ENCODE data around the gene GAB2.

The GAB2 gene

DNA sequence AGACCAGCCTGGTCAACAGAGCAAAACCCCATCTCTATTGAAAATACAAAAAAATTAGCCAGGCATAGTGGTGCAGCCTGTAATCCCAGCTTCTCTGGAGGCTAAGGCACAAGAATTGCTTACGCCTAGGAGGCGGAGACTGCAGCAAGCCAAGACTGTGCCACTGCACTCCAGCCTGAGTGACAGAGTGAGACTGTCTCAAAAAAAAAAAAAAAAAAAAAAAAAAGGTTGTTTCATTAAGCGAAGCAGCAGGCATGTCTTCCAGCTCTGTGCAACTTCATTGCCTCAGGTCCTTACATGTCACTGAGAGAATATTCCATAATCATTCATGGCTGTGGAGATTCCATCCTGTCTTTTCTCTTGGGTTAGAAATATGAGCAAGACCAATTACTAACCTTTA is 16.9 kb downstream of the GAB2 start:
- no peak for DNase-seq (ENCODE audit: low read depth in 2 of 2)

DNA sequence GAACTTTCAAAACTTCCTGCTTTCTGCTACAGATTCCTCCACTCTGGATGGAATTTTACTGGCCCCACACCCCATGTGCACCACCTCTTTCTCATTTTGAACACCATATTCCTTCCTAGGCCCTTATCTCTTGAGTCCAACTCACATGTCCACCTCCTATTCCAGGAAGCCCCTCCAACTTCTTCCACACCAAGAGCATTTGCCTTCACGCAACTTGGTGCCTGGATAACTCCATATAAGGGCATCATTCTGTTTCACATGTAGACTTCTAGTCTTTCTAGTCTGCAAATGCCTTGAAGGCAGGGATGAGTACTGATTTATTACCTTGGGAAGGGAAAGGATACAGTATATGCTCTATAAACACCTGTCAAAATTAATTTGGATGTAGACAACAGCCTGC is 17.5 kb downstream of the GAB2 start:
- no peak for DNase-seq (ENCODE audit: low read depth in 2 of 2)

DNA sequence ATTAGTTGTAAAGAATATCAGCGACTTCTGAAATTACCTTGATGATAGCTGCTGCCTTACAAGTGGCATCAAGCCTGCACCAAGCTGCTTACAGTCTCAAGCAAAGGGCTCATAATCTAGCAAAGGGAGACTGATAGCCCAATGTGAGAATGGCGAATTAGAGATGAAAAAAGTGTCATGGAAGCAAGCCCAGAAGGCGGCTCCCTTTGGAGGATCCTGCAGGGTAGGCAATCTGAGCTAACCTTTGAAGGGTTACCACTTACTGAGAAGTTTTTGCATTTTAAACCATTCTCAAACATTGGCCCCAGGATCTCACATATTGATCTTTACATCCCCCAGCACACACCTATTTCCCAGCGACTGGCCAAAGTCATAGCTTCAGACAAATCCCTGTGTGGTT is 18.5 kb downstream of the GAB2 start:
- DNase-seq (ENCODE audit: low read depth in 2 of 2) = no peak

DNA sequence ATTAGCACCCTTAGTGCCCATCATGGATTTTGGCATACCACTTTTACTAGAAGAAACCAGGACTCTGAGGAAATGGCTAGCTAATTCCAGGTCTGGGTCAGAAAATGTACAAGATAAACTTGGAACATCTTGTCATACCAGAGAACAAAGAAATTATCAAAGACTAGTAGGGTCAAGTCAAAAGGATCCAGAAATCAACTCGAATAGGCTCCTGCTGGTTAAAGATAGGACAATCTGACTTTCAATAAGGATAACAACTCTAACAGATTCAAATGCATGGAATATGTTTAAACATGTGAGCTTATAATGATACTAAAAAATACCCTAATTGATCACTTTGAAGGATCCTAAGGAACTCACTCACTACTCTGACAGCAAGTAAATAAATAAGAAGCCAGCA is 18.9 kb downstream of the GAB2 start:
- DNase-seq (ENCODE audit: low read depth in 2 of 2) = no peak

DNA sequence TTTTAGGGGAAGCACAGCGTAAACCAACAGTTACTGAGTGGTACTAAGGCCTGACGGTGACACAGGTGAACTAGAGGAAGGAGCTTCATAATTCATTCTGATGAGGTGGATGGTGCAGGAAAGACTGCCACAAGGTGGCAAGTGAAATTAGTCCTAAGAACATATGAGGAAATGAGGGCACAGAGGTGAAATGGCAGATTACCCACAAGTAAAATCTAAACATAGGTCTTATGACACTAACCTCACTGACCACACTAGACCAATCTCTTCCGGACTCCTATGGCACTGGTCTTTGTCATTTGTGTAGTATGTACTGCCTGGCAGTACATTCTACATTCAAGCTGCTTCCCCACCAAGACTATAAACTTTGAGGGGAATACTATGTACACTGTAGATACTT is 20.2 kb downstream of the GAB2 start:
- DNase-seq (ENCODE audit: low read depth in 2 of 2) = no peak

DNA sequence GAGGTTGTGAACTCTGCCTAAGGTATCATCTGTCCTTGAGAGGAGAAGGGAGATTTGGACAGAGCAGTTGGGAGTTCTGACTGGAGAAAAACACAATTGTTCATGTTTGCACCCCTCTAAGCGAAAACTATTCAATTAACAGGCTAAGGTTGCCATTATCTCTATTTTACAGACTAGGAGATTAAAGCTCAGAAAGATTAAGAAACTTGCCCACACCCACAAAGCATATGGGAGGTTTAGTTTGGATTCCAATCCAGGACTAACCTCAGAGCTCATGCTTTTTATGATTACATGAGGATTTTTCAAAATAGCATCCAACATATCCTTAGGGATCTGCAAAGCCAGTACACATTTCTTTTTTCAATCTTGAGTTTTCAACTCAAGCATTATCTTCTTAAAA is 22.0 kb downstream of the GAB2 start:
- DNase-seq (ENCODE audit: low read depth in 2 of 2) = no peak

DNA sequence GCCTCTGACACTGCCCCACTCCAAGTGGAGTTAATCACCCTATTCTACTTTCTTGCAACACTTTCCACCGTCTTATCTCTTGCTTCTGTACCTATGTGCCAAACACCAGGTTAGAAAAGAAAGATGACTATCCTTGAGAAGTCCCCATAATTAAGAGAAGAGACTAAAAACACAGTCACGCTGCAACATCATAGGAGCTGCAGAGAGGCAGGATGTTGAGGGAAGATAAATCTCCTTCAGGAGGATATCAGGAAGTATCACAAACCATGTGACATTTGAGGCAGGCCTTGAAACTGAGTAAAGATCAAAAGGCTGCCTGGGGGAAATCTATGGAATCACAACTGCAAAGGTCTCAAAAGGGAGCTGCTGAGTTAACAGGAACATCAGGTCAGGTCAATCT is 24.8 kb downstream of the GAB2 start:
- no peak for DNase-seq (ENCODE audit: low read depth in 2 of 2)

DNA sequence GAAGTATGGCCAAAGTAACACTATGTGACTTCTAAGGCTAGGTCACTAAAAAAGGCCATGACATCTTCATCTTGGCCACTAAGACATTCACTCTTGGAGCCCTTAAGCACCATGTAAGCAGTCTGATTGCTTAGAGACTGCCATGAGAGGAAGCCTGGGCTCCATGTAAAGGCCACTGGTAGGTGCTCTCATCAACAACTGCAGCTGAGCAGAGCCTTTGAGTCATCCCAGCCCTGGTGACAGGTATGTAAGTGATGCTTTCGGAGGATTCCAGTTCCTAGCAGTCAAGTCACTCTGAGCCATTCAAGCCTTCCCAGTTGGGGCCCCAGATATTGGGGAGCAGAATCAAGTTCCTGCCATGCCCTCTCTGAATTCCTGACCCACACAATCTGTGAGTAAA is 26.2 kb downstream of the GAB2 start:
- no peak for DNase-seq (ENCODE audit: low read depth in 2 of 2)

DNA sequence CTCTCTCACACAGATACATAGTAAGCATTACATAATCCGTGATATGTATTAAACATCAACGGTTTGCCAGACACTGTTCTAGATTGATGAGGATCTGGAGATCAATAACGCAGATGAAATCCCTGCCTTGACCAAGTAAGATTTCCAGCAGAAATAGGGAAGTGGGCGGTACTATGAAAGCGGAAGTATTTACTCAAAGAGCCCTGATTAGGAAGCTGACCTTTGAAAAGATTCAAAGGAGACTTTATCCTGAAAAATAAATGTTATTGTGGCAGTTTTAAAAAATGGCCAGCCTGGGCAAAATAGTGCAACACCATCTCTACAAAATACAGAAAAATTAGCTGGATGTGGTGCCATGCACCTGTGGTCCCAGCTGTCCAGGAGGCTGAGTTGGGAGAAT is 26.8 kb downstream of the GAB2 start:
- DNase-seq (ENCODE audit: low read depth in 2 of 2) = no peak

DNA sequence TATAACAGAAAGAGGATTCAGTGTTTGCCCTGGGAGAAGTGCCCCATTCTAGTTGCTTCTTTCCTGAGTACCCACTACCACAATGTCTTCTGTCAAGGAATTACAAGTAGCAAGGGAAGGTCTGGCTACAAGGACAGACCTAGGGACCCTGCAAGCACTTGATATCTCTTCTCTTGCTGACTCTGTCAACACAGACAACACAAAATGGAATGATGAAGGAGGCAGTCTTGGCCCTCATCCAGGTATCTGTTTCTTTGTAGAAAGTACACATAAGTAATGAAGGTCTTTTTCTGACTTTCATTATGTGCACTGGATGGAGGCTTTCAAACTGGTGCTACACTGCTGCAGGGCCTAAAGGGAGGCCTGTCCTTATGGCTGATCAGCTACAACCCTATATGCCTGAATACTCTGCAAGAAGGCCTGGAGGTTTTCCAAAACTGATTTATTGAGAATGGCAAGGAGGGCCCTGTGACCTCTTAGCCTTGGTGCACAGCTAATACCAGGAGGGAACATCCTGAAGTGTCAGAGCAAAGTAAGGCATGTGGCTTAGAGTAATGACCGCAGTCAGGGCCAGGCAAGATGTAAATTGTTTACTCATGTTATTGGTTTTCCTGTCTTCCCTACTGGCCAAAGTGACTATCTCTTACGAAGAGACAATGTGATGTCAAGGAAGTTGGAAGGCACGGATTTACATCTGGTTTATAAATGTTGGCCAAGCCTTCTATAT is 31.2 kb downstream of the GAB2 start:
- DNase-seq (ENCODE audit: low read depth in 2 of 2) = no peak

DNA sequence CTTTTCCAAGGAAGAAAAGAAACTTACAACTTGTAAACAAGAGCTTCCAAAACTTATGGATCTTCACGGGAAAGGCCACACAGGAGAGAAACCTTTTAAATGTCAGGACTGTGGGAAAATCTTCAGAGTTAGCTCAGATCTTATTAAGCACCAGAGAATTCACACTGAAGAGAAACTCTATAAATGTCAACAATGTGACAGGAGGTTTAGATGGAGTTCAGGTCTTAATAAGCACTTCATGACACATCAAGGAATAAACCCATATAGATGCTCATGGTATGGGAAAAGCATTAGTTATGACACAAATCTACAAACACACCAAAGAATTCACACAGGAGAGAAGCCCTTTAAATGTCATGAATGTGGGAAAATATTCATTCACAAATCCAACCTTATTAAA is 32.4 kb downstream of the GAB2 start:
- DNase-seq (ENCODE audit: low read depth in 2 of 2) = no peak

DNA sequence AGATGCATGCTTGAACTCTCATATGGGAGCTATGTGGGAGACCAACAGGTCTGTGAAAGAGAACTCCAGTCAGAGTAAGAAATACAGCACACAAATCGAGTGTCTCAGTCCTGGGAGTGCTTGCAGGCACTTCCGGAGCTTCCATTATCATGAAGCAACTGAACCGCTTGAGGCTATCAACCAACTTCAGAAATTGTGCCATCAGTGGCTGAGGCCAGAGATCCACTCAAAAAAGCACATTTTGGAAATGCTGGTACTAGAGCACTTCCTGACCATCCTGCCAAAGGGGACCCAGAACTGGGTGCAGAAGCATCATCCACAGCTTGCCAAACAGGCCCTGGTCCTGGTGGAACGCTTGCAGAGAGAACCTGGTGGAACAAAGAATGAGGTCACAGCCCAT is 33.4 kb downstream of the GAB2 start:
- no peak for DNase-seq (ENCODE audit: low read depth in 2 of 2)

DNA sequence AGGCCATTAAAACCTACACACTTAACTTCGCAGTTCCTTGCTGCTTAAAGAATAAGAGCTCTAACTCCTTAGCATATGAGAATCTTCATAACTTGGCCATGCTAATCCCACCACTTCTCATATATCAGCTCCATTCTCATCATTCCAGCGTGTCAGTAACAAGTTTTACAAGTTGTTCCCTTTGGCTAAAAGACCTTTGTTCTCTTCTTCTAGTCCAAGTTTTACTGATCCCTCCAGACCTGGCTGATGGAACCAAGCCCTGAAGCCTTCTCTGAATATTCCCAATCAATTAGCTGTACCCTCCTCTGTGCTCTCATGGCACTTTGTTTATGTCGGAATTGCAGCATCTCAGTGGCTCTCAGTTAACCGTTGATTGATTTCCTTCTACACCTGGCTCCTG is 35.8 kb downstream of the GAB2 start:
- no peak for DNase-seq (ENCODE audit: low read depth in 2 of 2)

DNA sequence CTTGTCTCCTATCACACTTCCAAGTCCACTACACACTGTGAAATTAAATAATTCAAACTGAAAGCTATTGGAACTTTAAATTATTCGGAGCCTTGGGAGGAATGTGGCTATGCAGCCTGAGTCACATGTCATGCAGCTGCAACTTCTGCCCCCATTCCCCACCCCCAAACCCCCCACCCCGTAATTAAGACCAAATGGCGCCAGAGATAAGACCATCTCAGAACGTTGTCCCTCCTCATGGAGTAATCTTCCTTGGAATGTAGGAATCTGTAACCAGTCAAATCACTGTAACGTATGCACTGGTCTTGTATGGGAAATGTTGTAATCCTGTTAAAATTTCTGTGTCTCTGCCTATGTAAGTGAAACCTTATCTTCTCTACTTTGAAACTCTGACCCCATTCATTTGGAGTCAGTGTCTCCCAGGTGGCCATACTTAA is 37.0 kb downstream of the GAB2 start:
- DNase-seq (ENCODE audit: low read depth in 2 of 2) = no peak

DNA sequence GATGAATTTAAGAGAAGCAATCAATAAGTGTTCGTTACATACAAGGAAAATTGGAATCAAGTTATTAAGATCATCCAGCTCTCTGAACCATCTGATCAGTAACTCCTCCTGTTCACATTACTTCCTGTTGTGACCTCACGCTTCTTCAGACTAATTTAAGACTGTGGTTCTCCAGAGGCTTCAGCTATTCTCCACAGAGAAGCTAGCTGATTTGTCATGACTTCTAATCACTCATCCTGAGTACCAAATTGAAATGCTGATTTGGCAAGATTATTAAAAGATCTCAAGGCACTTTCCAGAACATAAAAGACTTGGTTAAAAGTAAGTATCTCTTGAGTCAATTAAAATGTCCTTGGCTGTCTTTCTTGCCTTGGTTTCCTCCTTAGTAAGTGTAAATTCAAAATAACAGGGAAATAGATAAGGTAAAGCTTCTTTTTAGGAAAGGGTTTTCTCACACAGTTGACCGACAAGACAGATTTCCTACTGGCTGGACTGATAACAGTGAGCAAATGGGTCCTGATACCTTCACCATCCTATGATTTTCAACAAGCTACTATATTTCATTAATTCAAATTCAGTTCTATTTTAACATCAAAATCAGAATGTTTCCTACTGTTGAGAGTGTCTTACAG is 38.5 kb downstream of the GAB2 start:
- no peak for DNase-seq (ENCODE audit: low read depth in 2 of 2)

DNA sequence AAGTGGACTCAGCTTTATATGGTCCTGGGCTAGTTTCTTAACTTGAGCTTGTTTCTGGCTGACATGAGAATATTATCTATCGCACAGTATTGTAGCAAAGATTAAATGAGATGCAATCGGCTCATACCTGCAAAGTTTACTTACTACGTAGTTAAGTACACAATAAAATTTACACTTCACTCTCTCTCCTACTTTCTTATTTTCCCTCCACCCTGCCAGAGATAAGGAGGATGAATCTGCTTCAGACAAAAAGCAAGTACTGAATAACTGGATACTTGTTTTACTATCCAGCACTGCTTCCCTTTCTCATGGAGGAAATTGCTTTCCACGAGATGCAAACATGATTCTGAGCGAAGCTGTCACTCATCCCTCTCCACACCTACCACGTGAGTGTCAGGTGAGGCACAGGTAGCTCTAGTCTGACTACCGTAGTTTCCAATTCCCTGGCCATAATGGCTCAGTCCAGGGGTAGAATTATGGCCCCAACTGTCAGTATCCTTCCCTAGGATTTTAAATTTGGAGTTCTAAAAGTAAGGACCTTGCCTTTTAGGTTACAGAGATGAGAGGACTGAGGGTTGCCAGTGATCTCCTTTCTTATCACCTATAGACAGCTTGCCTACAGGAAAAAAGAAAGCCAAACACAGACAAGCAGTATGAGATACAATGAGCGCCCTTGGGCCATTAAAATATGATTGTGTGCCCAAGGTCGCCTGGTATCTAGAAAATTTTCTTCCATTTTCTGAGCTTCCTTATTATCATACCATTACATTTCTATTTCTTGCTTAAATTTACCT is 39.8 kb downstream of the GAB2 start:
- DNase-seq (ENCODE audit: low read depth in 2 of 2) = no peak

DNA sequence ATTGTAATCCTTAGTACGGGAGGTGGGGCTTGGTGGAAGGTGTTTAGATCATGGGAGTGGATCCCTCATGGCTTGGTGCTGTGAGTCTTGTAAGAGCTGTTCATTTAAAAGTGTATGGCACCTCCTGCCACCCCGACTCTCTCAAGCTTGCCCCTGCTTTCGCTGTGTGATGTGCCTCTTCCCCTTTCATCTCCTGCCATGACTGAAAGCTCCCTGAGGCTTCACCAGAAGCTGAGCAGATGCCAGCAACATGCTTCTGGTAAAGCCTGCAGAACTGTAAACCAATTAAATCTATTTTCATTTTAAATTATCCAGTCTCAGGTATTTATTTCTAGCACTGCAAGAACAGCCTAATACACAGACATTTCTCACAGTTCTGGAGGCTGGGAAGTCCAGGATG is 40.8 kb downstream of the GAB2 start:
- DNase-seq (ENCODE audit: low read depth in 2 of 2) = no peak

DNA sequence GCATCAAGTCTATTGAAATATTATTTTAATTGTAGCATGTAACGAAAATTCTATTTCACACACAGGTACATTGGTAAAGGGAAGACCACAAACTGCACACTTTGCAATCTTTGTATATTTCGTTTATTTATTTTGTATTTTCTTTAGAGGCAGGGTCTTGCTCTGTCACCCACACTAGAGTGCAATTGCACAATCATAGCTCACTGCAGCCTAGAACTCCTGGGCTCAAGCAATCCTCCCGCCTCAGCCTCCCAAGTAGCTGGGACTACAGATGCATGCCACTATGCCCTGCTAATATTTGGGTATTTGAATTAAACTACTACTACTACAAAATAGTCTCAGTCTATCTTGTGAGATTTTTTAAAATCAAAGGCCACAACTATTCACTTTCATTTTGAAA is 42.7 kb downstream of the GAB2 start:
- no peak for DNase-seq (ENCODE audit: low read depth in 2 of 2)

DNA sequence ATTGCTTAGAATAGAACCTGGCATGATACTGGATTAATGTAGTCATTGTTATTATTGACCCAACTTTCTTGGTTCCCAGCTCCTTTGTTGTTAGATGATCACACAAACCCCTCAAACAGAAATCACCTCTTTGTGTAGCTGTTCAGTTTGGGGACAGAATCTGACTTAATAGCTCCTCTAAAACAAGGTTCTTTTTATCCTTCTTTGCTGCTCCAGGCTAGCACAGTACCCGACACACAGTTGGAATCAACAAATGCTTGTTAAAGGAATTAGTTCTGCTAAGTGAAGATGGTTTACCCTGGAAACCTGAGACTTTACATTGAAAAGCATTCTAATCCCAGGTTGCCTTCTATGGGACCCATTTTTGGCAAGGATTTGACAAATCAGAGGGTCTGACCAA is 43.9 kb downstream of the GAB2 start:
- no peak for DNase-seq (ENCODE audit: low read depth in 2 of 2)

DNA sequence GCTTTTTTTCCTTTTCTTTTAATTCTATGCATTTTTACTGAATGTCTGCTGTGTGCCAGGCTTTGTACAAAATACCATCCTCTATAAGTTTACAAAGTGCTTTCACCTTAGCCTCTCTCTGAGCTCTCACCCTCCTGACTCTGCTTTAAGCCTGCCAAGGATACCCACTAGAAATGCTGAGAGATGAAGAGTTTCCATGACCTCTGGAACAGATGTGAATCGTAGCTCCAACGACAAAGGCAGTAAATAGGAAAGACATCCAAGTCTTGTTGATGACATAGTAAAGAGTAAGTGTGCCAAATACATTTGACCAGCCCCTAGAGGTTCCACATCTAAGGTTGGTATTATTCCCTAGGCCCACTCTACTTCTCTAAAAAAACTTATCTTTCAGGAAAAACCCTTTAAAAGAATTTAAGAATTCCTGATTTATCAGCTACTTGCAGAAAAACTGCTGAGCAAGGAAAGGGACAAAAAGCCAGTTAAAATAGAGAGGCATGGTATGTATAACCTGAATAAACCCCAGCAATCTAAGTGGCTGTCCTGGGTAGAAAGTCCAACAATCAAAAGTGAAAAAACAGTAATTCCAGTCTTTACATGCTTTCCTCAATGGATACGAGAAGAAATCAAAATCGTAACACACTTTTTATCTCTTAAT is 45.4 kb downstream of the GAB2 start:
- DNase-seq (ENCODE audit: low read depth in 2 of 2) = no peak

DNA sequence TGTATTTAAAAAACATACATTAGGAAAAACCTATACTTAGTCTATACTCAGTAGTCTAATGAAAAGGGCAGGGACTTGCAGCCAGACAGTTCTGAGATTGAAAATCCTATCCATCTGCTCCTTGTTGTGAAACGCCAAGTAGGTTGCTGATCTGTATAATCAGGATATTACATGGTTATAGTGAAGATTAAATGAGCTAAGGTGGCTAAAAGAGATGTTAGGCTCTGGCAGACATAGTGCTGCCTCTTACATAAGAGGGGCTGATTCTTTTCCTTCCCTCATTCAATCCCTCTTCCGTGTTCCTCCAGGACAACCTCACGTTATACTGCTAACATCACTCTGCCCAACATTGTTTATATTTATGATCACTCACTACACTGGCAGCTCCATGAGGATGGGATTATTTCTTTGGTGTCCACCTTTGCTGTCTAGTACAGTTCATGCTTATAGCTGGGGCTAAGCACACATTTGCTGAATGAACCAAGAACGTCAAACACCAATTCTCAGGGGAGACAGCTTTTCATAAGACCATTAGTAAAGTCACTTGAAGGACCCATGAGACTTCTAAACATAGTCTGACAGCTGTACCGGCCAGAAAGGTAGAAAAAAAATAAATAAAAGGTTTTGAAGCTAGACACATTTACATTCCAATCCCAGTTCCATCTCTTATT is 46.3 kb downstream of the GAB2 start:
- DNase-seq (ENCODE audit: low read depth in 2 of 2) = no peak

Measured in stimulated activated CD8-positive, alpha-beta memory T cell treated with anti-CD3 and anti-CD28 coated beads, Interleukin-2, amount 100 ng/mL, for 1 hour (primary cell).